ENCODE measurements around the gene CHST15. TPM values are rescaled to one million over a fixed set of nuclear protein-coding genes. Genes with fewer than 3 reads are reported as not detected.

The CHST15 gene
- polyA plus RNA-seq, 1 experiment = 3.2 TPM

GRCh38 chr10:124045801-124046355, 47.5 kb downstream of the CHST15 start:
- H3K27me3 ChIP-seq (ENCODE audit: control insufficient read depth, insufficient read depth, low read length) = peaks cover 3% of the 10 kb centered on the region
- H3K9me3 ChIP-seq (ENCODE audit: control insufficient read depth, insufficient read depth, low read length) = peaks cover 13% of the 10 kb centered on the region; the same call in 1 of the 2 replicates
- no peak for DNase-seq (ENCODE audit: low read depth, low spot score)
- ChIA-PET POLR2A (no interaction called here), CTCF (no interaction called here)
- H3K27ac ChIP-seq (ENCODE audit: low read depth, low read length) = no peak overlapping the region
- H3K4me3 ChIP-seq (ENCODE audit: low read depth, low read length) = no peak overlapping the region
- TF ChIP-seq CTCF (IDR thresholded peaks at IDR 0.05; ENCODE audit: low read depth, low read length) = no peak

- POLR2A ChIA-PET = no interaction called here
- Histone ChIP-seq H3K27ac (ENCODE audit: low read depth, low read length) (no peak overlapping the region), H3K27me3 (ENCODE audit: control insufficient read depth, insufficient read depth, low read length) (peaks cover 3% of the 10 kb centered on the region), H3K9me3 (ENCODE audit: control insufficient read depth, insufficient read depth, low read length) (peaks cover 11% of the 10 kb centered on the region; the same call in 1 of the 2 replicates), H3K4me3 (ENCODE audit: low read depth, low read length) (no peak overlapping the region)
- no peak for DNase-seq (ENCODE audit: low read depth, low spot score)
- TF ChIP-seq CTCF (IDR thresholded peaks at IDR 0.05; ENCODE audit: low read depth, low read length) = no peak
- CTCF ChIA-PET = no interaction called here
These were observed 48.1 kb downstream of the CHST15 start for GRCh38 chr10:124045276-124045675.

- no peak overlapping the region for H3K27ac ChIP-seq (ENCODE audit: low read depth, low read length)
- no peak for TF ChIP-seq CTCF (IDR thresholded peaks at IDR 0.05; ENCODE audit: low read depth, low read length)
- CTCF ChIA-PET = no interaction called here
- POLR2A ChIA-PET = no interaction called here
- no peak overlapping the region for H3K4me3 ChIP-seq (ENCODE audit: low read depth, low read length)
- DNase-seq (ENCODE audit: low read depth, low spot score) = no peak
- peaks cover 3% of the 10 kb centered on the region for H3K27me3 ChIP-seq (ENCODE audit: control insufficient read depth, insufficient read depth, low read length)
- peaks cover 6% of the 10 kb centered on the region; the same call in 1 of the 2 replicates for H3K9me3 ChIP-seq (ENCODE audit: control insufficient read depth, insufficient read depth, low read length)
These were observed 49.1 kb downstream of the CHST15 start for GRCh38 chr10:124044143-124044862.

DNA sequence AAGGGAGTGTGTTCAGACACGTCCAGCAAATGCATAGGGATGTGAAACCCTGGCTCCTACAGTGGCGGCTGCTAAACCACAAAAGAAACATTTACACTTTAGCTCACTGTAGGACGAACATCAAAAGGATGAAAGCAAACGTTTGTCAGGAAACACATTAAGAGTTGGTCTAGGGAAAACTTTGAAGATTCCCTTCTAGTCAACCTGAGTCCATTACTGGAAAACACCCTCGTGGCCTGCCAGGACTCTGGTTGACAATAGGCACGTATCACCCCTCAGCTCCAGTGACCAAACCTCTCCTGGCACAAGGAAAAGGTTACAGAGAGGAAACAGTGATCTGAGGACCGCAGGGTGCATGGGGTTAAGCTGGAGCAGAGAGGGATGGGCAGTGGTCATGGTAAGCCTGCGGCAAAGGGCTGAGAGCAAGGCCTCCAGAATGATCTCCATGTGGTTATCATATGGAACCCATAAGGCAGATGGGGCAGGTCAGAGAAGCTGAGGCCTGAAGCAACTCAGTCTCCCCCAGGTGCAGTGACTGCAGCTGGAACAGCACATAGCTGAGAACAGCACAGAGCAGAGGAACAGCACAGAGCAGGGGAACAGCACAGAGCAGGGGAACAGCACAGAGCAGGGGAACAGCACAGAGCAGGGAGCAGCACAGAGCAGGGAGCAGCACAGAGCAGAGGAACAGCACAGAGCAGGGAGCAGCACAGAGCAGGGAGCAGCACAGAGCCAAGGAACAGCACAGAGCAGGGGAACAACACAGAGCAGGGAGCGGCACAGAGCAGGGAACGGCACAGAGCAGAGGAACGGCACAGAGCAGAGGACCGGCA, 49.9 kb downstream of the CHST15 start:
- DNase-seq (ENCODE audit: low read depth, low spot score) = no peak
- ChIA-PET CTCF (no interaction called here), POLR2A (no interaction called here)
- peaks cover 6% of the 10 kb centered on the region; the same call in 1 of the 2 replicates for H3K9me3 ChIP-seq (ENCODE audit: control insufficient read depth, insufficient read depth, low read length)
- no peak overlapping the region for H3K27ac ChIP-seq (ENCODE audit: low read depth, low read length)
- H3K4me3 ChIP-seq (ENCODE audit: low read depth, low read length) = no peak overlapping the region
- H3K27me3 ChIP-seq (ENCODE audit: control insufficient read depth, insufficient read depth, low read length) = peaks cover 3% of the 10 kb centered on the region
- TF ChIP-seq CTCF (IDR thresholded peaks at IDR 0.05; ENCODE audit: low read depth, low read length) = no peak
